HG03025 (cell line): ENCODE data around the gene PBX1.

Experiments used
- ATAC-seq: cut with Tn5 transposase; IDR thresholded peaks from one replicate; pipeline ENCODE4 v1.9.1; 2021; ENCODE audit warnings: mild to moderate bottlenecking, moderate library complexity; ENCODE audit not compliant: unreplicated experiment, low FRiP score

PBX1 gene

GRCh38 chr1:164712131-164713036 is 153.4 kb downstream of the PBX1 start:
- ATAC-seq, result no peak

GRCh38 chr1:164713456-164714207 is 154.6 kb downstream of the PBX1 start:
- no peak for ATAC-seq

DNA sequence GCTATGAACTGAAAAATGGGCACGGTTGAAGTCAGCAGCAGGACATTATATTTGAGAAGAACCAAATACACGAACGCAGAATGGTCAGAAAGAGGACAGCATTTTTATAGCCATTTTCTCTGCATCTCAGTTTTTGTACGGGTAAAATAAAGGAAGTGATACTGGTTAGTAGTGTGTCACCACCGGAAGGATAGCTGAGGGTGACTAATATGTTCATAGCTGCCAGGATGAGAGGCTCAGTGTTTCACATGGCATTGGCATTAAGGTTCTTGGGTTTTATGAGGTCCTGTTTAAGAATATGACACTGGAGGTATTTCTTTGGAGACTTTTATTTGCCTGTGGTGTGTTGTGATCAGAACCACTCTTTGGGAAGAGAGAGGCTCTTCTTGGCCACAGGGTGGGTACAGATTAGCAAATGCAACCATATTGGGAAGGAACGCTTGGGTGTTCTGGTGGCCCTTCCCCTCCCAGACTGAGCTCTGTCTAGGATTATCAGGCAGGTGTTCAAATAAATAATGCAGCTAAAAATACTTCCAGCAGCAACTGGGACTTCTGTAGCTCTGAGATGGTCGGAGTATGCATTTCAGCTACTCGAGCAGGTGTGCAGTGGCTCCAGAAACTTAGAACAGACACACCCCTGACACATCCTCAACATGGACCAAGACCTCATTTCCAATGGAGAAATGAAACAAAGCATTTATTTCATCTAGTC is 158.2 kb downstream of the PBX1 start:
- no peak for ATAC-seq

GRCh38 chr1:164718821-164719220 is 159.8 kb downstream of the PBX1 start:
- no peak for ATAC-seq

DNA sequence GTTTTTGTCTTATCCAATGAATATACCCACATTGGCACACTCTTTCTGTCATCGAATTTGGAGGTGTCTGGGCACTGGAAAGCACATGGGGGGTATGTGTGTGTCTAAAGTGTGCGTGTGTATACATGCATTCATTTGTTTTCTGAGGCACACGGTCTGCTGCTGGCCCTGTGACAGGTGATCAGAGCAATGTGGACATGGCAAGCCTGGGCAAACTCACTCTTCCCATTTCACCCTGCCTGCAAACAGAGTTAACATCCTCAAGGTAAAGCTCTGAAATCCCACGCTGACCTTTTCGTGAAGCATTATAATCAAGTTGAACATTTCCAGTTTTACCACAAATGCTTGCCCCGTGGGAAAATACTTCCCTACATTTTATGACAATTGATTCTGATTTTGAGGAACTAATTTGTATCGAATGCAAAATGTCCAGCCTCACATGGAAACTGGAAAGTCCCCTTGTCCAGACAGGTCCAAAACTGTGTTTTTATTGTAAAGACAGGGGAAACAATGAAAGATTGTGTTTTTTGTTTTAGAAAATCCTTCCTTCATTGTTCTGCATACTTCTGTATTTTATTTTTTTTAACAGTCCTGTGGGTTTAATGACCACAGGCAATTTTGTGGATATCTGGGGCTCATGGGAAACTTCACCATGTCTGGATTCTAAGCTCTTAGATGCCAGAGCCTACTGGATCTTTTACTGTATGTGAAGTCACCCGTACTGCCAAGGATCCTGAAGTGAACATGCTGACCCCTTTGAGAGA is 160.9 kb downstream of the PBX1 start:
- ATAC-seq, result no peak

GRCh38 chr1:164720440-164721227 is 161.7 kb downstream of the PBX1 start:
- no peak for ATAC-seq

DNA sequence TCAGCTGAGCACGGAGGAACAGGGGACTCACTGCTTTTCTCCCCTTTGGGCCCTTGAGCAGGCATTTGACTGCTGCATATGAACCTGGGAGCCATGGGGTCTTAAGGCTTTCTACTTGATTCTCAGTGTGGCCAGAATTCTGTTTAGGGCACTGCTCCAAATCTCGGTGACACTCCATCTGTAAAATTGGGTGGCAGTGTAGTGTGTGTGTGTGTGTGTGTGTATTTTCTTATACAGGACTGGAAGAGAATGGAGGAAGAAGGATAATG is 162.2 kb downstream of the PBX1 start:
- ATAC-seq, result no peak

DNA sequence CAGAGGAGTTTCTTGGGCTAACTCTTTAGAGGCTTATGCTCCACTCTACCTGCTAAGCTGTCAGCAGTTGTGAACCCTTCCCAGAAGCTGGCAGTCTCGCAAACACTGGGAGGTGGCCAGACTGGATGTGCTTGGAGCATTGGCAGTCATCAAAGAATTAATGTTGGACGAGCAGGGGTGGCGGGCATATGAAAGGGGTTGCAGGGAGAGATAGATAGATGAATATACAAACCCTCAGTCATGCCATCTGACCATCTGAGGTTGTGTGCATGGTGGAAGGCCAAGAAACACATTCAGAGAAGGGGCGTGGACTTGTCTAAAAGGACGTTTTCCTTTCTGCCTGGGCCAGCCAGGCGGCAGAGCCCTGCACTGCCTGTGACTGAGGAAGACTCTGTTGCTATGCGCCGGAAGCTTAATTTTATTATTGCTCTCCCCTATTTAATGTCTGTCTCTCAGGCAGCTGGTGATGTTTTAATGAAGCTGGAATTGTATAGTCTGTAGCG is 164.4 kb downstream of the PBX1 start:
- ATAC-seq, result no peak

DNA sequence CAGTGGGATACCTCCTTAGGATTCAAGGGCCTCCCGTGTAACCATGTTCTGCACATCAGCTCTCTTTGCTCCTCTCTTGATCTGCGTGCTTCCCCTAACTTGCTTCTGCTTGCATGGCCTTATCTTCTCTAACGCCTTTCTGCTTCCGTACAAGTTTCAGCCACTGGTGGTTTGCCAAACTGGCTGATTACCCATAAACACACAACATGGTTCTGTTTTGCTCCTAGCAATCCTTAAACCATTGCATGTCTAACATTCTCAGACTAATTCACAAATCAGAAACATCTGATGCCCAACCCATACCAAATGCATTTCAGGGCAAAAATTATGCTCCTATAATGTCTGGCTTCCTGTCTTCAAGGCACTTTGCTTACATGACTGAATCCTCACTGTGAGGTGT is 166.4 kb downstream of the PBX1 start:
- no peak for ATAC-seq

DNA sequence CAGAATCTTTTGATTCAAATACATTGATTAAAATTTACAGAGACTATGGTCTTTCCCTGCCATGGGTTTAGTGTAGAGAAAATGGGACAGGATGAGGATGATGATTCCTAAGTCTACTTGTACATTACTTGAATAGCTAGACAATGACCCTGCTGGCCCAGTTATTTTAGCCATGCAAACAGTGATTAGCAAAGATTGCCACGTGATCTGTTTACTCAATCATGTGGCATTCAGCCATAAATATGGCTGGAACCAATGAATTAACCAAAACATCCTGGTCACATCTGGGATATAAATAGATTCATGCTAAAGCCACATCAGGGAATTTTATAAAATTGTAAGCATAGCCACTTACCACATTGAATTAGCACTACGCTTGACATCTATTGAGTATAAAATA is 167.3 kb downstream of the PBX1 start:
- ATAC-seq, result no peak

GRCh38 chr1:164728719-164729118 is 169.7 kb downstream of the PBX1 start:
- ATAC-seq, result no peak

DNA sequence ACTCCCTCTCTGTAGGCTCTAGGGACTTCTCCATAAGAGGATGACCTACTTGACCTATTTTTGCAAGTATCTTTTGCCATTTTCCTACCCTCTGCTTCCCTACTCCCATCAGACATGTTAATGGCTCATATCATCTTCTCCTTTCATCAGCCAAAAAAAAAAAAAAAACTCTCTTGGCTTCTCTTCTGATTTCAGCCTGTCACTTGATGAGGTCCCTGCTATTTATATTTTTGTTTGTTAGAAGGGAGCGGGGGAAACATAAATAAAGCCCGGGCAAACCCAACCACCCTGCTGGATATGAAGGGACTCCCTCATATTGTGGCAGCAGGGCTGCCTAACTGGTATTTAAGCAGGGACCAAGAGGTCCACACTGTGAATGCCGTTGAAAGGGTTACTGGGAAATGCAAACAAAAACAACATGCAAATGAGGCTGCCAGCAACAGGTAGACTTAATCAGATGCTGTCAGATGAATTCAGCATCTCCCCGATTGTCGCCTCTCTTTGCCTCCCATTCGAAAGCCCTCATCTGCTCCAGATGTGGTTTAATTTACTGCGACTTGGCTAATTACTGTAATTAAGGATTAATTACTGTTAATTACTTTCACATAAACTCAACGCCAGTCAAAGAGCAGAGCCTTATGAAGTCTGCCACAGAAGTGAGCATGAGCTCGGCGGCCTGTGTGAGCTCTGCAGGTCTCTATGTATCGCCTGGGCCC is 172.3 kb downstream of the PBX1 start:
- no peak for ATAC-seq

GRCh38 chr1:164733070-164733469 is 174.1 kb downstream of the PBX1 start:
- no peak for ATAC-seq

- no peak for ATAC-seq
Observed at GRCh38 chr1:164733734-164734133, 174.8 kb downstream of the PBX1 start.

- no peak for ATAC-seq
Observed at GRCh38 chr1:164735315-164736052, 176.5 kb downstream of the PBX1 start.

DNA sequence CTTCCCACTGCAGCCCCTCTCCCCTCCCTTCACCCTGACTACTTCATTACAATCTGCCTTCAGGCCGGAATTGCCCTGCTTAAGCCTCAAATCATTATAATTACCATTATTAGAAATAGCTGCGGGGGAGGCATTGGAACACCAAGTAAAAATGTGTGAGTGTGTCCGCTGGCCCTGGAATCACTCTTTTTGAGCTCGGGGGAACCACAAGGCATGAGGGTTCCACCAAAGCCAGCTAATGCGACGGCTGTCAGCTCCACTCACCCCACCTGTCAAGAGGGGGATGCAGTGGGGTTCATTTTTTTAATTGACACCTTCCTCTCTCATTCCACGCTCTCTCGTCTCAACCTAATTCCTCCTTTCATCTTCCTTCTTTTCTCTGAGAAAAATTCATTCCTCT is 177.2 kb downstream of the PBX1 start:
- ATAC-seq, result no peak

- ATAC-seq, result no peak
Observed at GRCh38 chr1:164739189-164739588, 180.2 kb downstream of the PBX1 start.

DNA sequence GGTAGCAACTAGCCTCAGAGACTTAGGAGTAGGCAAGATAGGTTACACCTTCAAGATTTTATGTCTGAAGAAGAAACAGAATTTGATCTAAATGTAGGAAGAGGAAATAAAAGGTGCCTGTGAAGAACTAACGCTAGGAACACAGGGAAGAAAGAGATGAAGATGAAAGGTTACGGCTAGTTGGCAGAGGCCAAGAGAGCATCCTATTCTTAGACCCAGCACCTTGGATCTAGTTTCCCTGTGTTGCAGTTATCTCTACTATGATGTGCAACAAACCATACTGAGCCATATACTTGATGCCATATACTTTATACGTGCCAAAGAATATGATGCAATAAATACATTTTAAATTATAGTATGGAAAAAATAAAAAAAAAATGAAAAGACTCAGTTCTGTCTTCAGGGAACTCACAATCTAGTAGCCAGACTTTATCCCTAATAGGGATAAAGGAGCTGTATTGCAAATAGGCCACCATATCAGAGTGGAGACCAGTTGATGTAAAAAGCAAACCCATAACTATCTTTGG is 181.1 kb downstream of the PBX1 start:
- ATAC-seq, result no peak
